Mucosa of descending colon (tissue), 3 donors: Measurements from ENCODE around the gene FOXP3. TPM values are rescaled to one million over a fixed set of nuclear protein-coding genes. Genes with fewer than 3 reads are reported as not detected.

ENCODE experiments used
- ATAC-seq: fragments of 200-7000 bp; cut with Tn5 transposase; one replicate; pipeline ENCODE4 v1.9.1; 2020; ENCODE audit warnings: mild to moderate bottlenecking, moderate library complexity
- DNase-seq, 3 donors: peaks; one replicate each; pipeline ENCODE4 v3.0.0-alpha.2; 2020
- H3K36me3 ChIP-seq: fragments of 200-600 bp; one replicate; pipeline ENCODE4 v1.8.0; 2021; ENCODE audit warnings: low read depth, mild to moderate bottlenecking
- H3K4me1 ChIP-seq: fragments of 200-600 bp; one replicate; pipeline ENCODE4 v1.8.0; 2021; ENCODE audit warnings: low read depth, mild to moderate bottlenecking
- H3K4me3 ChIP-seq: fragments of 200-600 bp; one replicate; pipeline ENCODE4 v1.8.0; 2021; ENCODE audit warnings: mild to moderate bottlenecking
- H3K9me3 ChIP-seq: fragments of 200-600 bp; one replicate; pipeline ENCODE4 v1.8.0; 2021; ENCODE audit warnings: mild to moderate bottlenecking
- CTCF ChIP-seq: fragments of 200-600 bp; IDR thresholded peaks from one replicate; pipeline ENCODE4 v1.8.0; 2022; ENCODE audit warnings: antibody characterized with exemption, mild to moderate bottlenecking
- intact Hi-C, 2 donors: fragments of 100-400 bp; cut with DNase I in 1 of 2; cut with micrococcal nuclease in 1 of 2; formaldehyde crosslinking; loops; one replicate each; pipeline versions ENCODE4 v1.11.0 to v1.11.1; 2022; cut with DNase I, micrococcal nuclease
- total RNA-seq, 3 donors: library from RNA; stranded (reverse); fragmentation: NEBNext Ultra II Directional in 2 of 3; extraction: Animal tissue kit (Norgen Biotek cat#: 25700) in 2 of 3; gene quantifications; one replicate each; pipeline versions ENCODE4 v1.2.1 to v1.2.4, GENCODE V29; 2021 to 2023
- donor health status: DM: no; HTN: no; CAD: no; lungs with moderate emphysema.
- donor health status: DM: no; HTN: no; CAD: no.
- donor health status: DM: no; HTN: yes; CAD: no.

Gene FOXP3
- total RNA-seq, 3 donors from 2014 or later, result 0.72 TPM; not detected in 2

GRCh38 chrX:49260221-49260985 lies 4.1 kb downstream of the FOXP3 start:
- intact Hi-C loops, result no loop called here
- Histone ChIP-seq H3K9me3 (no peaks in the 10 kb centered on the region), H3K36me3 (no peaks in the 10 kb centered on the region), H3K4me3 (no peak overlapping the region), H3K4me1 (no peaks in the 10 kb centered on the region)
- no peak for ATAC-seq
- no peak for DNase-seq
- no peak for TF ChIP-seq CTCF

- Histone ChIP-seq H3K4me3 (no peak overlapping the region), H3K4me1 (no peaks in the 10 kb centered on the region), H3K36me3 (no peaks in the 10 kb centered on the region), H3K9me3 (no peaks in the 10 kb centered on the region)
- DNase-seq (no peak), ATAC-seq (no peak)
- no peak for TF ChIP-seq CTCF
- intact Hi-C loops, result no loop called here
Observed at GRCh38 chrX:49258749-49259124, 5.8 kb downstream of the FOXP3 start.

GRCh38 chrX:49257846-49258748 lies 6.4 kb downstream of the FOXP3 start:
- peak; percentile 26 for ATAC-seq
- DNase-seq, result no peak

GRCh38 chrX:49257074-49257790 lies 7.3 kb downstream of the FOXP3 start:
- ATAC-seq, result no peak
- intact Hi-C loops, result no loop called here

More at GRCh38 chrX:49257846-49258748, 6.4 kb downstream of the FOXP3 start:
- intact Hi-C loops, result no loop called here
- Histone ChIP-seq H3K36me3 (no peaks in the 10 kb centered on the region), H3K4me1 (no peaks in the 10 kb centered on the region), H3K9me3 (no peaks in the 10 kb centered on the region), H3K4me3 (no peak overlapping the region)
- TF ChIP-seq CTCF, result no peak

More at GRCh38 chrX:49257074-49257790, 7.3 kb downstream of the FOXP3 start:
- Histone ChIP-seq H3K4me3 (no peak overlapping the region), H3K36me3 (no peaks in the 10 kb centered on the region), H3K4me1 (no peaks in the 10 kb centered on the region), H3K9me3 (no peaks in the 10 kb centered on the region)
- no peak for TF ChIP-seq CTCF
- no peak for DNase-seq
